ENCODE results near the gene TMEM163.

- TF ChIP-seq CTCF (IDR thresholded peaks at IDR 0.05) (no peak), POLR2A (IDR thresholded peaks at IDR 0.05) (no peak)
Measured at GRCh38 chr2:134619250-134619649, 99.5 kb downstream of the TMEM163 start.

Measured in thyroid gland (tissue), 4 donors.